ENCODE data around the gene CPA2.

- TF ChIP-seq CTCF (IDR thresholded peaks at IDR 0.05) (no peak), POLR2AphosphoS5 (IDR thresholded peaks at IDR 0.05) (no peak), EP300 (IDR thresholded peaks at IDR 0.05) (no peak)
These were observed 12.6 kb downstream of the CPA2 start for GRCh38 chr7:130279286-130279685.

All from upper lobe of left lung (tissue), 4 donors.